Adrenal gland (tissue), 12 donors: ENCODE measurements around the gene ENGASE. TPM values are rescaled to one million over a fixed set of nuclear protein-coding genes. Genes with fewer than 3 reads are reported as not detected.
A peak's percentile ranks its signal among the peaks of the same experiment; 100 is the strongest.

Experiments
- DNase-seq, 7 donors: peaks; one replicate each; pipeline ENCODE4 v3.0.0-alpha.2; 2019 to 2020
- H3K27ac ChIP-seq, 5 donors: fragments of 200-600 bp; sonication (generic) in 4 of 5; 1 replicate in 3 of 5; 2 replicates in 2 of 5; pipeline versions ENCODE4 v1.5.1 to v1.8.0; 2016 to 2020; ENCODE audit warnings: mild to moderate bottlenecking in 1 of 5
- H3K27me3 ChIP-seq: fragments of 200-600 bp; 2 replicates; pipeline ENCODE4 v1.8.0; 2021
- H3K36me3 ChIP-seq, 2 donors: fragments of 200-600 bp; replicated peaks in 1 of 2; 1 replicate in 1 of 2; 2 replicates in 1 of 2; pipeline versions ENCODE4 v1.5.1 to v1.8.0; 2018 to 2022
- H3K4me1 ChIP-seq, 2 donors: fragments of 200-600 bp; replicated peaks in 1 of 2; 1 replicate in 1 of 2; 2 replicates in 1 of 2; pipeline versions ENCODE4 v1.5.1 to v1.8.0; 2018 to 2021
- H3K4me3 ChIP-seq, 4 donors: fragments of 200-600 bp; sonication (generic) in 3 of 4; one replicate each; pipeline ENCODE4 v1.5.1; 2016 to 2018
- H3K9me3 ChIP-seq, 3 donors: fragments of 200-600 bp; sonication (generic) in 1 of 3; replicated peaks in 1 of 3; 1 replicate in 2 of 3; 2 replicates in 1 of 3; pipeline versions ENCODE4 v1.5.1 to v1.8.0; 2016 to 2021
- CTCF ChIP-seq, 6 experiments: fragments of 450-650 bp in 4 of 6; fragments of 200-600 bp in 2 of 6; sonication (generic) in 1 of 6; IDR thresholded peaks; 1 replicate in 5 of 6; 2 replicates in 1 of 6; pipeline versions ENCODE4 v1.5.1 to v1.8.0; 2016 to 2021; ENCODE audit warnings: antibody characterized with exemption in 6 of 6, mild to moderate bottlenecking in 2 of 6, moderate library complexity in 1 of 6
- POLR2A ChIP-seq, 2 donors: fragments of 450-650 bp; IDR thresholded peaks; one replicate each; pipeline ENCODE4 v1.6.1; 2017; ENCODE audit warnings: antibody characterized with exemption in 2 of 2, mild to moderate bottlenecking in 2 of 2, moderate library complexity in 1 of 2
- WGBS, 4 donors: extraction: QIAGEN DNeasy Blood & Tissue Kit in 2 of 4; methylation state at CpG; one replicate each; pipeline versions ENCODE4 v1.1.5 to v1.1.7; 2013 to 2017; 5-methylcytosine and 5-hydroxymethylcytosine counted together
- intact Hi-C, 2 donors: fragments of 100-400 bp; cut with DNase I; formaldehyde crosslinking; loops; one replicate each; pipeline versions ENCODE4 v1.14.1 to v1.15.0; 2022 to 2023
- polyA plus RNA-seq, 3 donors: library from polyadenylated mRNA; stranded (reverse); fragments of 200-250 nt in 2 of 3; fragments of 350-450 nt in 1 of 3; fragmentation: Illumina TruSeq in 1 of 3; extraction: RNeasy Lipid Tissue Mini Kit (QIAGEN cat#74804) in 1 of 3; gene quantifications; one replicate each; pipeline ENCODE4 v1.2.3, GENCODE V29; 2013 to 2014
- total RNA-seq, 9 donors: library from RNA; depleted of rRNA in 4 of 9; stranded (reverse); fragments of >200 nt in 4 of 9; fragments of 120-200 nt in 1 of 9; fragmentation: NEBNext Ultra II Directional in 1 of 9; extraction: Animal tissue kit (Norgen Biotek cat#: 25700) in 1 of 9; gene quantifications; one replicate each; pipeline versions ENCODE4 v1.1.0 to v1.2.4, GENCODE V29; 2013 to 2023
- donor health status: healthy with polysubstance abuse.
- donor health status: Bipolar disorder and iron deficiency.
- donor health status: DM: yes; HTN: yes; CAD: no.
- donor health status: DM: no; HTN: no; CAD: no.
- donor health status: DM: no; HTN: no; CAD: no.
- donor health status: DM: yes; HTN: yes; CAD: no.

ENGASE gene
- total and polyA plus RNA-seq, 12 donors, result 4.4 to 155 (median 31.1) TPM

GRCh38 chr17:79033046-79033616 lies 41.5 kb upstream of the ENGASE start:
- TF ChIP-seq CTCF (IDR thresholded peaks at IDR 0.05), result no peak
- TF ChIP-seq POLR2A (IDR thresholded peaks at IDR 0.05), result no peak
- Histone ChIP-seq H3K27ac (peak overlapping the region in 1 of 5 donors; percentile 49), H3K27me3 (no peaks in the 10 kb centered on the region), H3K36me3 (no peaks in the 10 kb centered on the region), H3K9me3 (no peaks in the 10 kb centered on the region), H3K4me3 (no peak overlapping the region), H3K4me1 (peaks cover 18 to 25% of the 10 kb centered on the region in 2 donors)
- WGBS, 4 donors, result 85 to 95% (median 92%) methylated on average over 9 of the region's 9 CpGs
- DNase-seq, result peak in 3 of 7 donors; percentile 11 to 46 (median 12)
- intact Hi-C loops, result no loop called here

GRCh38 chr17:79033741-79034501 lies 40.7 kb upstream of the ENGASE start:
- peak in 3 of 7 donors; percentile 15 to 72 (median 26) for DNase-seq
- Histone ChIP-seq H3K36me3 (no peaks in the 10 kb centered on the region), H3K4me3 (no peak overlapping the region), H3K27me3 (no peaks in the 10 kb centered on the region), H3K27ac (peak overlapping the region in 2 of 5 donors; percentile 49 to 61), H3K9me3 (no peaks in the 10 kb centered on the region), H3K4me1 (peaks cover 15 to 29% of the 10 kb centered on the region in 2 donors)
- intact Hi-C loops, result no loop called here
- WGBS, 4 donors, result 62 to 79% (median 71%) methylated on average over 20 to 28 of the region's 28 CpGs
- no peak for TF ChIP-seq POLR2A (IDR thresholded peaks at IDR 0.05)
- no peak for TF ChIP-seq CTCF (IDR thresholded peaks at IDR 0.05)

GRCh38 chr17:79034931-79035485 lies 39.6 kb upstream of the ENGASE start:
- no peak overlapping the region for H3K27ac ChIP-seq
- H3K4me3 ChIP-seq, result no peak overlapping the region
- H3K27me3 ChIP-seq, result no peaks in the 10 kb centered on the region
- DNase-seq, result peak in 2 of 7 donors; percentile 9 to 43
- H3K4me1 ChIP-seq, result peaks cover 15 to 31% of the 10 kb centered on the region in 2 donors
- intact Hi-C loops, result no loop called here
- TF ChIP-seq CTCF (IDR thresholded peaks at IDR 0.05) (no peak), POLR2A (IDR thresholded peaks at IDR 0.05) (no peak)
- no peaks in the 10 kb centered on the region for H3K9me3 ChIP-seq
- no peaks in the 10 kb centered on the region for H3K36me3 ChIP-seq
- WGBS, 4 donors, result 87 to 88% (median 88%) methylated on average over 8 of the region's 8 CpGs

- 94 to 97% (median 96%) methylated on average over 6 of the region's 6 CpGs for WGBS, 4 donors
- Histone ChIP-seq H3K27ac (peak overlapping the region in 2 of 5 donors; percentile 51 to 87), H3K27me3 (no peaks in the 10 kb centered on the region), H3K9me3 (no peaks in the 10 kb centered on the region), H3K4me3 (no peak overlapping the region), H3K36me3 (no peaks in the 10 kb centered on the region), H3K4me1 (peaks cover 15 to 31% of the 10 kb centered on the region in 2 donors)
- DNase-seq, result peak in 2 of 7 donors; percentile 13 to 47
- intact Hi-C loops, result no loop called here
- no peak for TF ChIP-seq CTCF (IDR thresholded peaks at IDR 0.05)
- no peak for TF ChIP-seq POLR2A (IDR thresholded peaks at IDR 0.05)
Measured at GRCh38 chr17:79035686-79036085, 38.9 kb upstream of the ENGASE start.
